OCI-LY1 (cell line): Measurements from ENCODE around the gene PUSL1.

Source experiments
- H2AFZ ChIP-seq: fragments of 200-600 bp; sonication (generic), shearing (Covaris generic); 2 replicates; pipeline ENCODE4 v1.6.0; 2014; ENCODE audit warnings: antibody characterized with exemption, mild to moderate bottlenecking, low read length
- H3F3A ChIP-seq: fragments of 200-600 bp; sonication (generic), shearing (Covaris generic); 2 replicates; pipeline ENCODE4 v1.6.0; 2014; ENCODE audit warnings: mild to moderate bottlenecking, antibody characterized with exemption, low read length, moderate library complexity; ENCODE audit not compliant: insufficient read depth
- H3K27ac ChIP-seq: fragments of 200-600 bp; sonication (generic); 2 replicates; pipeline ENCODE4 v1.5.1; 2014; ENCODE audit warnings: low read length, mixed run types, mild to moderate bottlenecking, low read depth; ENCODE audit not compliant: poor library complexity, severe bottlenecking
- H3K27me3 ChIP-seq: fragments of 200-600 bp; sonication (generic); 2 replicates; pipeline ENCODE4 v1.6.0; 2014; ENCODE audit warnings: antibody characterized with exemption, mild to moderate bottlenecking, low read length, moderate library complexity; ENCODE audit not compliant: insufficient read depth
- H3K36me3 ChIP-seq: fragments of 200-600 bp; sonication (generic); 2 replicates; pipeline ENCODE4 v1.6.1; 2014; ENCODE audit warnings: mild to moderate bottlenecking, antibody characterized with exemption, low read length, moderate library complexity, mixed read lengths; ENCODE audit not compliant: insufficient read depth
- H3K4me1 ChIP-seq: fragments of 200-600 bp; sonication (generic); 2 replicates; pipeline ENCODE4 v1.5.1; 2014; ENCODE audit warnings: mild to moderate bottlenecking, low read length, moderate library complexity; ENCODE audit not compliant: insufficient read depth, severe bottlenecking
- H3K4me2 ChIP-seq: fragments of 200-600 bp; sonication (generic), shearing (Covaris generic); 2 replicates; pipeline ENCODE4 v1.6.1; 2014; ENCODE audit warnings: low read length
- H3K4me3 ChIP-seq: fragments of 200-600 bp; sonication (generic); 2 replicates; pipeline ENCODE4 v1.5.1; 2014; ENCODE audit warnings: low read length, low read depth, mild to moderate bottlenecking, mixed read lengths; ENCODE audit not compliant: poor library complexity, severe bottlenecking
- H3K79me2 ChIP-seq: fragments of 200-600 bp; shearing (Covaris generic); 2 replicates; pipeline ENCODE4 v1.6.1; 2016; ENCODE audit warnings: mixed run types, low read length, mixed read lengths; ENCODE audit not compliant: insufficient read depth
- H3K9ac ChIP-seq: fragments of 200-600 bp; sonication (generic), shearing (Covaris generic); 2 replicates; pipeline ENCODE4 v1.6.1; 2014; ENCODE audit warnings: mild to moderate bottlenecking, low read length, mixed read lengths
- H3K9me2 ChIP-seq: fragments of 200-600 bp; sonication (generic), shearing (Covaris generic); 2 replicates; pipeline ENCODE4 v1.6.1; 2014; ENCODE audit warnings: low read depth, mild to moderate bottlenecking, low read length, mixed read lengths
- H3K9me3 ChIP-seq: fragments of 200-600 bp; shearing (Covaris generic); 2 replicates; pipeline ENCODE4 v1.6.1; 2014; ENCODE audit warnings: low read length, mixed read lengths
- H4K20me1 ChIP-seq: fragments of 200-600 bp; sonication (generic), shearing (Covaris generic); 2 replicates; pipeline ENCODE4 v1.6.0; 2016; ENCODE audit warnings: mild to moderate bottlenecking, low read length; ENCODE audit not compliant: insufficient read depth
- CTCF ChIP-seq: fragments of 200-600 bp; sonication (generic), shearing (Covaris generic); IDR thresholded peaks from 2 replicates; pipeline ENCODE4 v1.5.1; 2017; ENCODE audit warnings: mild to moderate bottlenecking, antibody characterized with exemption, low read length, moderate library complexity, mixed read lengths
- EZH2 ChIP-seq: fragments of 200-600 bp; sonication (generic), shearing (Covaris generic); IDR thresholded peaks from 2 replicates; pipeline ENCODE4 v1.8.0; 2017; ENCODE audit warnings: borderline replicate concordance, mixed run types, mild to moderate bottlenecking, antibody characterized with exemption, low read length, moderate library complexity, mixed read lengths

Gene PUSL1

GRCh38 chr1:1302006-1302430, 6.4 kb upstream of the PUSL1 start:
- H4K20me1 ChIP-seq: no peaks in the 10 kb centered on the region

GRCh38 chr1:1302951-1303509, 5.4 kb upstream of the PUSL1 start:
- H3K9ac ChIP-seq: no peak overlapping the region
- H3K27me3 ChIP-seq: no peaks in the 10 kb centered on the region
- H3K27ac ChIP-seq: no peak overlapping the region
- no peak overlapping the region for H2AFZ ChIP-seq
- no peaks in the 10 kb centered on the region for H3F3A ChIP-seq
- H3K79me2 ChIP-seq: no peaks in the 10 kb centered on the region
- H3K9me2 ChIP-seq: no peaks in the 10 kb centered on the region
- H3K4me2 ChIP-seq: no peak overlapping the region
- H3K36me3 ChIP-seq: no peaks in the 10 kb centered on the region
- H3K4me1 ChIP-seq: peaks cover 25% of the 10 kb centered on the region
- no peaks in the 10 kb centered on the region for H3K9me3 ChIP-seq
- H4K20me1 ChIP-seq: no peaks in the 10 kb centered on the region
- H3K4me3 ChIP-seq: no peak overlapping the region
- no peak for TF ChIP-seq CTCF

More at GRCh38 chr1:1302006-1302430, 6.4 kb upstream of the PUSL1 start:
- Histone ChIP-seq H3K9me2 (no peaks in the 10 kb centered on the region), H3K9ac (no peak overlapping the region), H3K4me3 (no peak overlapping the region), H3F3A (no peaks in the 10 kb centered on the region), H3K4me1 (peaks cover 21% of the 10 kb centered on the region), H3K4me2 (no peak overlapping the region), H3K79me2 (no peaks in the 10 kb centered on the region), H3K27ac (no peak overlapping the region), H3K27me3 (no peaks in the 10 kb centered on the region), H3K36me3 (no peaks in the 10 kb centered on the region), H3K9me3 (no peaks in the 10 kb centered on the region), H2AFZ (no peak overlapping the region)
- no peak for TF ChIP-seq EZH2
- TF ChIP-seq CTCF: peak; percentile 67

- H3K27me3 ChIP-seq: no peaks in the 10 kb centered on the region
- TF ChIP-seq CTCF (no peak), EZH2 (no peak)
- H3K79me2 ChIP-seq: no peaks in the 10 kb centered on the region
- H3K4me2 ChIP-seq: no peak overlapping the region
- H3K9me3 ChIP-seq: no peaks in the 10 kb centered on the region
- no peaks in the 10 kb centered on the region for H3K9me2 ChIP-seq
- H3F3A ChIP-seq: no peaks in the 10 kb centered on the region
- no peak overlapping the region for H3K27ac ChIP-seq
- H2AFZ ChIP-seq: no peak overlapping the region
- H3K36me3 ChIP-seq: no peaks in the 10 kb centered on the region
- H3K4me3 ChIP-seq: no peak overlapping the region
- H3K4me1 ChIP-seq: peaks cover 25% of the 10 kb centered on the region
- no peaks in the 10 kb centered on the region for H4K20me1 ChIP-seq
- H3K9ac ChIP-seq: no peak overlapping the region
Observed at GRCh38 chr1:1303736-1304135, 4.7 kb upstream of the PUSL1 start.
